Limb (tissue), 2 donors: ENCODE measurements around the gene MAGEA4.
"Not testable (repeated sequence)": the region's sequence is repeated elsewhere in the genome, so short reads cannot be mapped to it uniquely, and the experiment has no call there.

Source experiments
- DNase-seq, 2 donors: peaks; one replicate each; pipeline ENCODE4 v3.0.0-alpha.2; 2016; ENCODE audit errors: extremely low spot score in 2 of 2

MAGEA4 gene, protein sequence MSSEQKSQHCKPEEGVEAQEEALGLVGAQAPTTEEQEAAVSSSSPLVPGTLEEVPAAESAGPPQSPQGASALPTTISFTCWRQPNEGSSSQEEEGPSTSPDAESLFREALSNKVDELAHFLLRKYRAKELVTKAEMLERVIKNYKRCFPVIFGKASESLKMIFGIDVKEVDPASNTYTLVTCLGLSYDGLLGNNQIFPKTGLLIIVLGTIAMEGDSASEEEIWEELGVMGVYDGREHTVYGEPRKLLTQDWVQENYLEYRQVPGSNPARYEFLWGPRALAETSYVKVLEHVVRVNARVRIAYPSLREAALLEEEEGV

DNA sequence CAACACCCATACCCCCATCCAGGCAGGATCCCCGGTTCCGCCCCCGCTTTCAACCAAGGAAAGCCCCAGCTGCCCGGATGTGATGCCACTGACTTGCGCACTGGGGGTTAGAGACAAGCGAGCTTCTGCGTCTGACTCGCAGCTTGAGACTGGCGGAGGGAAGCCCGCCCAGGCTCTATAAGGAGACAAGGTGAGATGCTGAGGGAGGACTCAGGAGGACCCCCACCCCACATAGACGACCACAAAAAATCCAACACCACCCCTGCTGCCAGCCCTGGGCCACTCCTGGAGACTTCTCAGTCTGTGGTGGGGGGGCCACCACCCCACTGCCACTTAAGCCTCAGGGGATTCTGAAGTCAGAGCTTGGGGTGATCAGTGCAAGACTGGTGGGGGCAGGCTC is at the start of gene MAGEA4:
TSS of gene MAGEA4 (plus strand) at position 110 of the 400 bp plus-strand sequence. CDS start 10,776 bp downstream, outside the sequence.
- DNase-seq = no peak

DNA sequence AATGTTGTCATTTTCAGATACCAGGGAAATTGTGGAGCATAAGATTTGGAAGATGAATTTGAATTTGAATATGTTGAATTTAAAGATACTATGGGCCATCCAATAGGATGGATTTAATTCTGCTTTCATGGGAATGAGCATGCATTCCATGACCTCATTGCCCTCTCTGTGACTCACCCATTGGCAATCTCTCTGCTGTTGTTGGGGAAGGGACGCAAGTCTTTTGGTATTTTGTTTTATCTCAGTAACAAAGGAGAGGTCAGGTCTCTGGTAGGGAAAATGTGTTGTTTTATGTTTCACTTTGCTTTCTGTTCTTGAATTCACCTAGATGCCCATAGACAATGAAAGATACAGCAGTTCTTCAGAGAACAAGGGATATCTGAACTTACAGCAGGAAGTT is 42.1 kb upstream of the MAGEA4 start:
- no peak for DNase-seq

DNA sequence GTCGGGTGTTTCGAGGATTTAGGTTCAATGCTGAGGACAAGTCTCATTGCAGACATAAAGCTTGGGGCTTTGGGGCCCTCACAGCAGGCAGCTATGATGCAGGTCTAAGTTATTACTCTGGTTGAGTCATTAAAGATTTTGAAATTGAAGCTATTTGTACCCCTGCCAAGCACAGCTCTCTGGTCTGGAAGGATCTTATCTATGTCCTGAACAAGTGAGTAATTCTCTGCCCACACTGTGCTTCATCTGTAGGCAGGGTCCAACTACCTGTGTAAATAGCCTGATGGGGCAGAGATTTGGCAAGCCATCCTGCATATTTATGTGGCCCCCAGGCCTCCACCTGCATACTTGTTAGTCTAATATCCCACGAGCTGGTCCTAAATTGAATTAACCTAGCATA is 41.4 kb upstream of the MAGEA4 start:
- no peak for DNase-seq

DNA sequence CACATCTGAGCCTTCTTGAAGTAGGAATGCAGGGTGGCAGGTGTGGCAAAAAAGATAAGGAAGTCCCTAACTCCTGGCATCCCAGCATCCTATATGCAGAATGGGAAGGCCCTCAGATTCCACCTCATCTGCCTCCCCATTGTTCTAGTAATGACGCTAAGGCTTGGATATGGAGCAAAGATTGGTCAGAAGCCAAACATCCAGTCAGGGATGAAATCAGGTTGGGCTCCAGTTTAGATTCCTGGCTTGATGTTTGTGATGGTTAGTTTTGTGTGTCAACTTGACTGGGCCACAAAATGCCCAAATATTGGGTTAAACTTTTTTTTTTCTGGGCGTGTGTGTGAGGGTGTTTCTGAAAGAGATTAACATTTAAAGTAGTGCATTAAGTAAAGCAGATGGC is 39.6 kb upstream of the MAGEA4 start:
- no peak for DNase-seq

DNA sequence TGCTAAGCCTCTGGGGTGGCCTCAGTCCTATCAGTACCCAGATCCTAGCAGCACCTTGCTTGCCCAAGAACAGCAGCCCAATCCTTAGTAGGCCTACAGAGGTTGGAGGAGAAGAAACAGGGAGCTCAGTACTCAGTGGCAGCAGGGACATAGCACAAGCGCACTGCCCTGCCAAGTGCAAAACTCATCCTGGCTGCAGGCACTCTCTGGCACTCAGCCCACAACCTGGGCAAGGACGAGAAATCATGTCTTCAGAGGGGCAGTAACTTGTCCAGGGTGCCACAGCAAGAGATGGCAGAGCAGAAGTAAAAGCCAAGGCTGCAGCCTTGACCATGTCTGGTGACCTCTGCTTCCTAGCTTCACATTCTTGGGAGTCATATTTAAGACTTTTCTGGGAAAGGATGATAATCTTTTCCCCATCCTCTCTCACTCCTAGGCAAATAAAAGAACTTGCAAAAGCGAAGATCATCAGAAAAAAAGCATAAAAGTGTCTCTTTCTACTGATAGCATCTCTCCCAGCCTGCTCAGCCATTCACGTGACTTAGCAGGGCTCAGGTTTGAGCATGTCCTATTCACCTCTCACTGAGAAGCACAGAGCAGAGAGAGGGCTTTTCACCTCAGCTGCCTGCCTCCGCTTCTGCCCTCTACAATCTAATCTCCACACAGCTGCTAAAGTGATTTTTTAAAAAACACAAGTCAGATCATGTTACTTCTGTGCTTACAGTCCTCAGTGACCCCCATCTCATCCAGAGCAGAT is 37.2 kb upstream of the MAGEA4 start:
- DNase-seq = no peak

DNA sequence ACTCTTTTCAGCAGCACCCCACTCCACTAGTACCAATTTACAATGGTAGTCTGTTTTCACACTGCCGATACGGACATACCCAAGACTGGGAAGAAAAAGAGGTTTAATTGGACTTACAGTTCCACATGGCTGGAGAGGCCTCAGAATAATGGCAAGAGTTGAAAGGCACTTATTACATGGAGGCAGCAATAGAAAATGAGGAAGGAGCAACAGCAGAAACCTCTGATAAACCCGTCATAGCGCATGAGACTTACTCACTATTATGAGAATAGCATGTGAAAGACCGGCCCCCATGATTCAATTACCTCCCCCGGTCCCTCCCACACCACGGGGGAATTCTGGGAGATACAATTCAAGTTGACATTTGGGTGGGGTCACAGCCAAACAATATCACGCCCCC is 34.1 kb upstream of the MAGEA4 start:
- DNase-seq = no peak

DNA sequence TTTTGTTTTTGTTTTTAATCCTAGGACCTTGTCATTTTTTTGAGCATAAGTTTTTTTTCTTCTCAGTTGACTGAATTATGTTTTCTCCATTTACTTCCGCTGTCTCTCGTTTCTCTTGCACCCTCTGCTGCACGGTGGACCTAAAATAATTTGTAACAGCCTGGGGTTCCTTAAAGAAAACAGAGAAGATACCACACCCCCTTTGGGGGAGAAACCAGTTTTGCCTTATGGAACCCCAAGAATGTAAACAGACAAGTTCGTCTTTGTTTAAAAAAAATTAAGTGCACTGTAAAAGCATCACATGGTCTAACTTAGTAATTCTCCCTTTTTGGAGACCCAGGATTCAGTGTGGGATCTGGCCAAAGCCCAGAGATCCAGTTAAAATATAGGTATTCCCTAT is 32.8 kb upstream of the MAGEA4 start:
- no peak for DNase-seq

DNA sequence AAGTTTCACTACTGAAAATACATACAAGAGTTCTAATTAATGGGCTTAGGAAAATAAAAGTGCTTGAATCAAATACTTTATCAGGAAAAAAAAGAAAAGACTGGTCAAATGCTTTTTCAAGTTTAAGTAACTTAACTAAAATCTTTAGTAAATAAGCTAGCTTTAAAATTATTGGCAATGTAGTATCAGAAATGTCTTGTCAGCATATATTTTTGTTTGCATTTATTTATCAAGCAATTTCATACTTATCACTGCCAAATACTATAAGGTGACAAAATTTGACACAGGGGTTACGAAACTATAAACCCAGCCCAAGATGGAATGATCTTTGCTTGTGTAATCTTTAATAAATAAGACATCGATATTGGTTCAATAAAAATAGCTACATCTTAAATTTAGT is 31.8 kb upstream of the MAGEA4 start:
- DNase-seq = no peak

DNA sequence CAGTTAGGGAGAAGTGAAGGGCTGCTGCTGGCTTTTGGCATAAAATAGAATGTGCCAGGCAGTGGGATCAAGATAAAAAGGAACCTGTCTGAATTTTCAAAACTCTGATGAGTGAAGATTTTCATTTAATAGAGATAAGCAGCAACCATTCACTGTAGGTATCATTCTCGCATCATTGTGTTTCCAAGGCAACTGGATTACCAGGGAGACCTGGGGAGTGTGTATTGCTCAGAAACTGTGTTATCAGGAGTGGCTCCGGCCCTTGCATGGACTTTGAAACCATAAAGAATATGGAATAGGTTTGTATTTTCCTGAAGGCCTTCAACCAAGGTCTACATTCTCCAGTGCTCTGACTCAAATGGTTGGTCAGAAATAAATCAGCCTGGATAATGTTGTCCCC is 23.3 kb upstream of the MAGEA4 start:
- DNase-seq = no peak

DNA sequence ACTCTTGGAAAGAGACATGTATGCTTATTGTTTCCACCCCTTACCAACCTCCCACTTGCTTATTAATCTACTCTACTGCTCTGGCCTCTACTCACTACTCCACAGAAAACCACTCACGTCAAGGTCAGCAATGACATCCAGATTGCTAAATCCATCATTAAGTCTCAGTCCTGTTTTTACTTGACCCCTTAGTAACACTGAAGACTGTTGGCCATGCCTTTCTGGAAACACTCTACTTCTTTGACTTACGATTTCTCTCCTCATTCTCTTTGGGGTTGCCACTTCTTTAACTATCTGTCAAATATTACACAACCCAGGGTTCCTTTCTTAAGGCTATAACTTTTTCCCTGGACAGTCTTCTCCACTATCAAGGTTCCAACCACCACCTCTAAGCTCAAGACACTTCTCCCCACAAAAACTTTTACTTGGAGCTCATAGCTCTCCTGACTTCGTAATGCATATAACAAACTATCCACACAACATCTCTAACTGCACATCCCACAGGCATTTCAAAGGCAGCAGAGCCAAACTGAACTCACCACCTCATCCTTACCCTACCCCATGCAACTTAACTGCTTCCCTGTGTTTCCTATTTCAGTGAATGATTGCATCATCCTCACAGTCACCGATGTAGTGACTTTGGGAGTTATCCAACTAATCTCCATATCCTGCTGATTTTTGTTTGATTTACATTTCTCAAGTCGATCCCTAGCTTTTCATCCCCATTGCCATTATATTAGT is 15.8 kb upstream of the MAGEA4 start:
- no peak for DNase-seq

DNA sequence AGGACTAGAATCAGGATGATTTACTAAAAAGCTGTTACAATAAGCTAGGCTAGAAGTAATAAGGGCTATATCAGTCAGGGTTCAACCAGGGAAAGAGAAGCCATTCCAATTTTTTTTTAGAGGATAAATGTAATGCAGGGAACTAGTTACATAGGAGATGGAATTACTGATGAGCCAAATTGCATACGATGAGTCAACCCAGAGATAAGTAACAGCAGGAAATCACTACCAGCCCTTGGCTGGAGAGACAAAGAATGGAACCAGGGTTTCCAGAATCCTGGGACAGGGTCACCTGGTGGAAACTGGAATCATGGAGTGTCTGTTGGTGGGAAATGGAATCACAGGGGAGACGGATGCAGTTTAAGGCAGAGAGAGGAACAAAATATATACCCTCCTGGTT is 13.1 kb upstream of the MAGEA4 start:
- DNase-seq = no peak

DNA sequence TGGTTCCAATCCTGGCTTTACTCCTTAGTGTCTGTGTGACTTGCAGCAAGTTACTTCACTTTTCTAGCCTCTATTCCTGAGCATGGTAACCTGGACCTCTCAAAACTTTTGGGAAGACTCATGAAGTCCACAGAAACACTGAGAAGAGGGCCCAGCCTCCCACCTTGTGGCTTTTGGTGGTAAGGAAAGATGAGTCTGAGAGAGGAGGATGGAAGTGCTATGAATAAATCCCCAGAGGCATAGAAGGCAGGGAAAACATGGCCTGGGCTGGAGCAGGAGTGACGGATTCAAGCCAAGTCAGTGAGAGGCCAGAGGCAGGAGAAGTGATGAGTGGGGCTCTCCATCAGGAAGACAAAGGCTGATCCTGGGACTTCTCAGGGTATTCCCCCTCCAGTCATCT is 10.9 kb upstream of the MAGEA4 start:
- DNase-seq = no peak

DNA sequence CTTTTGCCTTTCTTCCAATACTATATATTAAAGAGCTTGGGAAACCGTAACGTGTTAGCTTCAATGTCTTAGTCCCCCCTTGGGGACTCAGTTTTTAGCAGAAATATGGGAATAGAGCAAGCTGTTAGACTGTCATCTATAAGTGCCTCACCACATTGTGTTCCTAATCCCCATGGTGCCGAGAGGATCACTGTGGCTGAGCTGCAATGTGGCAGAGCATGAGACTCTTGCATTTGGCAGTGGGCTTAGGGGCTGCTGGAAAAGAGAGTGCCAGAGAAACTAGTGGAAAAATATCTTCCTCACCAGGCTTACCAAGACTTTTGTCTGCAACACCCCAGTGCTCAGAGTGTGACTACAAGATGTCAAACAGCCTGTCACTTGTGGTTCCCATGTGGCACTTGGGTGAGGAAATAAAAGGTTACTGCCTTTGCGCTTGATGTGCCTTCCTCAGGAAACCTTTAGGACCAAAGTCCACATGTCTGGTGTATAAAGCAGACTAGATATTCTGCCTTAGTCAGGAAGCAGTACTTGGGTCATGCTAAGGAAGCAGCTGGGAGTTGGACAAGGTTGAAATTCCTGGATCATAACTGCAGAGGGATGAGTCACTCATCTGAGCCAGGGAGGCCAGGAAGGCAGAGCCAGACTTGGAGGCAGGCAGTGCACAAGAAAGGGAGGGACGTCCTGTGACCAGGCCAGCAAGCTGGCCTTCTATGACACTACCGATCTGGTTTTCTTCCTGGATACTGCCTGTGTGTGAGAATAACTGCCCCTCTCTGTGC is 9.7 kb upstream of the MAGEA4 start:
- no peak for DNase-seq

DNA sequence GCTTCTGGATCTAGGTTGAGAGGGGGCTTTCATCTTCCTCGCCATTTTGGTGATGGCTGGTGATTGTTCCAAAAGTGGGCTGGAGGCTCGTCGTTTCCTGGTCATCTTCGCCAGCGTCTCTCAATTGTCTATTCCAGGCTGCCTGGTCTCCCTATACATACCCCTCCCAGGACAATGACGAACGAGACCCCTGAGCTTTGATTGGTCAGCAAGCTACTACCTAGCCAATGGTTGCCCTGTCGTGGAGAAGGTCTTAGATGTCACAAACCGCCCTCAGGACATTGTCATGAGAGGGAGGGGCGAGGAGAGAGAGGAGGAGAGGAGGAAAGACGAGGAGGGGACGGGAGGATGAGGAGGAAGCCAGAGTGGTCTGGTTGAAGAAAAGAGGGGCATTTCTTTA is 7.7 kb upstream of the MAGEA4 start:
- no peak for DNase-seq

DNA sequence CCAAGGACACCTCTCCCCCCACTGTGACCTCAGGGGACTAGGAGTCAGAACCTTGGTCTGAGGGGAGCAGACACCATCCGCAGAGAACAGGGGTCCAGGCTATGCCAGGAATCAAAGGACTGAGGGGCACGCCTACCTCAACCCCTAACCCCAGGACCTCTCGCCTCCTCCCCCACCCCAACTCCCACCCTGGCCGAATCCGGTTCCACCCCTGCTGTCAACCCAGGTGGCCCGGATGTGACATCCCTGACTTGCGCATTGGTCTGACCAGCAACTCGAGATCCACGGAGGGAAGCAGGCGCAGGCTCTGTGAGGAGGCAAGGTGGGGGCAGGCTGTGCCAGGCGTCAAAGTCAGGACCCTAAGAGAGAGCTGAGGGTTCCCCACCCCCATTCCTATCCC is 468 bp upstream of the MAGEA4 start:
- no peak for DNase-seq

DNA sequence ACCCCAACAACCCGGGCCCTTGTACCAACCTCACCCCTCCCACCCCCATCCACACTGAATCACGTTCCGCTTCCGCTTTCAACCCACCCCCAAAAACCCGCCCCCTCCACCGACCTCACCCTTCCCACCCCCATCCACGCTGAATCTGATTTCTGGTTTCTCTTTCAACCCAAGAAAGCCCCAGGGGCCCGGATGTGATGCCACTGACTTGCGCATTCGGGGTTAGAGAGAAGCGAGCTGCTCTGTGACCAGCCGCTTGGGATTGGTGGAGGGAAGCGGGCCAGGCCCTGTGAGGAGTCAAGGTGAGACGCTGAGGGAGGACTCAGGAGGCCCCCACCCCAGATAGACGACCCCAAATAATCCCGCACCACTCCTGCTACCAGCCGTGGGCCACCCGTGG is 6.0 kb downstream of the MAGEA4 start:
- not testable (repeated sequence) for DNase-seq

DNA sequence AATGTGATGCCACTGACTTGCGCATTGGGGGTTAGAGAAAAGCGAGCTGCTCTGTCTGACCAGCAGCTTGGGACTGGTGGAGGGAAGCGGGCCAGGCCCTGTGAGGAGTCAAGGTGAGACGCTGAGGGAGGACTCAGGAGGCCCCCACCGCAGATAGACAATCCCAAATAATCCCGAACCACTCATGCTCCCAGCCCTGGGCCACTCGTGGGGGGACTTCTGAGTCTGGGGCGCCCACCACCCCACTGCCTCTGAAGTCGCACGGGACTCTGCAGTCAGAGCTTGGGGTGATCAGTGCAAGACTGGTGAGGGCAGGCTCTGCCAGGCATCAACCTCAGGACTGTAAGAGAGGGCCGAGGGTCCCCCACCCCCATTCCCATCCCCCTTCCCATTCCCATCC is 6.9 kb downstream of the MAGEA4 start:
- no peak for DNase-seq

DNA sequence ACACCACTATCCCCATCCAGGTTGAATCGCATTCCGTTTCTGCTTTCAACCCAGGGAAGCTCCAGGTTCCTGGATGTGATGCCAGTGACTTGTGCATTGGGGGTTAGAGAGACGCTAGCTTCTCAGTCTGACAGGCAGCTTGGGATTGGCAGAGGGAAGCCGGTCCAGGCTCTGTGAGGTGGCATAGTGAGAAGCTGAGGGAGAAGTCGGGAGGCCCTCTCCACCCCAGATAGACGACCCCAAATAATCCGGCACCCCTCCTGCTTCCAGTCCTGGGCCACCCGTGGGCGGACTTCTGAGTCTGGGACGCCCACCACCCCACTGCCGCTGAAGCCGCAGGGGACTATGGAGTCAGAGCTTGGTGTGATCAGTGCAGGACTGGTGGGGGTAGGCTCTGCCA is 7.4 kb downstream of the MAGEA4 start:
- no peak for DNase-seq

DNA sequence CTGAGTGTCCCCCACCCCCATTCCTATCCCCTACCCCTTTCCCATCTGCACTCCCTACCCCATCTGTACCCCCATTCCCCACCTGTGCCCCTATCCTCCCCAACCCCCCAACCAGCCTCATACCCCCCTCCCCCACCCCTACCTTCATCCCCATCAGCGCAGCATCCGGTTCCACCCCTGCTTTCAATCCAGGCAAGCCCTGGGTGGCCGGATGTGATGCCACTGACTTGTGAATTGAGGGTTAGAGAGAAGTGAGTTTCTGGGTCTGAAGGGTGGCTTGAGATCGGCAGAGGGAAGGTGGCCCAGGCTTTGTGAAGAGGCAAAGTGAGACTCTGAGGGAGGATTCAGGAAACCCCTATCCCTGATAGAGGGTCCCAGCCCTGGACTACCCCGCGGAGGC is 7.8 kb downstream of the MAGEA4 start:
- no peak for DNase-seq

DNA sequence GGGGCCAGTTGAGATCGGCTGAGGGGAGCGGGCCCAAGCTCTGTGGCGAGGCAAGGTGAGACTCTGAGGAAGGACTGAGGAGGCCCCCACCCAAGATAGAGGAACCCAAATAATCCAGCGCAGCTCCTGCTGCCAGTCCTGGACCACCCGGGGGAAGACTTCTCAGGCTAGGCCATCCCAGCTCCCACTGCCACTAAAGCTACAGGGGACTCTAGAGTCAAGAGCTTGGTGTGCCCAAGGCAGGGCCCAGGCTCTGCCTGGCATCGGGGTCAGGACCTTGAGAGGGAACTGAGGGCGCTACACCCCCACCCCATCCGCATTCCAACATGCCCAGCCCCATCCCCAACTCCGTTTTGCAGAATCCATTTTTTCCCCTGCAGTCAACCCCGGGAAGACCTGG is 8.6 kb downstream of the MAGEA4 start:
- DNase-seq = no peak

DNA sequence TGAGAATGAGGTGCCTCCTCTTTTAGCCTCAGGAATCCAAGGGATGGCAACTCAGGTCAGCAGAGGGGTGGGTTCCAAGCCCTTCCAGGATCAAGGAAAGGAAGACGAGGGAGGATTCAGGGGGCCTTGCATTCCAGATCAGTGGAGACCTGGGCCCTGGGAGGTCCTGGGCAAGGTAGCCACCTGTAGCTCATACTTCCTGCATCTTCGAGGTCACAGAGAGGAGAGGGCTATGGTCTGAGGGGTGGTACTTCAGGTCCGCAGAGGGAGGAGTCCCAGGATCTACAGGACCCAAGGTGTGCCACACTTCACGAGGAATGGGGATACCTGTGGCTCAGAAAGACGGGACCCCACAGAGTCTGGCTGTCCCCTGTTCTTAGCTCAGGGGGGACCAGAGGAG is 9.2 kb downstream of the MAGEA4 start:
- DNase-seq = no peak

DNA sequence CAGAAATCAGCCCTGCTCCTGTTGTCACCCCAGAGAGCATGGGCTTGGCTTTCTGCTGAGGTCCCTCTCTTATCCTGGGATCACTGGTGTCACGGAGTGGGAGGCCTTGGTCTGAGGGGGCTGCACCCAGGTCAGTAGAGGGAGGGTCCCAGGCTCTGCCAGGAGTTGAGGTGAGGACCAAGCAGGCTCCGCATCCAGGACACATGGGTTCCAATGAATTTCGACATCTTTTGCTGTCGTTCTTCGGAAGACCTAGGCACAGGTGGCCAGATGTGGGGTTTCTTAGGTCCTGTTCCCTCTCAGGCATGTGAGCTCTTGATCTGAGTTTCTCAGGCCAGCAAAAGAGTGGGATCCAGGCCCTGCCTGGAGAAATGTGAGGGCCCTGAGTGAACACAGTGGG is 10.0 kb downstream of the MAGEA4 start:
- no peak for DNase-seq
